ENCODE results near the gene AFF3.

AFF3 gene

GRCh38 chr2:99708231-99708630, 434.2 kb downstream of the AFF3 start:
- DNase-seq (ENCODE audit: low read depth in 3 of 3), result no peak

GRCh38 chr2:99707592-99707991, 434.8 kb downstream of the AFF3 start:
- no peak for DNase-seq (ENCODE audit: low read depth in 3 of 3)

- DNase-seq (ENCODE audit: low read depth in 3 of 3), result no peak
Observed at GRCh38 chr2:99706735-99707134, 435.7 kb downstream of the AFF3 start.

- no peak for DNase-seq (ENCODE audit: low read depth in 3 of 3)
Observed at GRCh38 chr2:99701503-99701902, 440.9 kb downstream of the AFF3 start.

GRCh38 chr2:99700482-99701398, 441.6 kb downstream of the AFF3 start:
- DNase-seq (ENCODE audit: low read depth in 3 of 3), result no peak

GRCh38 chr2:99698896-99699295, 443.5 kb downstream of the AFF3 start:
- no peak for DNase-seq (ENCODE audit: low read depth in 3 of 3)

GRCh38 chr2:99697811-99698568, 444.4 kb downstream of the AFF3 start:
- DNase-seq (ENCODE audit: low read depth in 3 of 3), result no peak

- no peak for DNase-seq (ENCODE audit: low read depth in 3 of 3)
Observed at GRCh38 chr2:99695944-99696253, 446.5 kb downstream of the AFF3 start.

GRCh38 chr2:99695130-99695943, 447.1 kb downstream of the AFF3 start:
- no peak for DNase-seq (ENCODE audit: low read depth in 3 of 3)

- DNase-seq (ENCODE audit: low read depth in 3 of 3), result no peak
Observed at GRCh38 chr2:99694331-99694730, 448.1 kb downstream of the AFF3 start.

GRCh38 chr2:99692785-99693184, 449.6 kb downstream of the AFF3 start:
- DNase-seq (ENCODE audit: low read depth in 3 of 3), result no peak

GRCh38 chr2:99691926-99692325, 450.5 kb downstream of the AFF3 start:
- no peak for DNase-seq (ENCODE audit: low read depth in 3 of 3)

GRCh38 chr2:99689145-99689742, 453.1 kb downstream of the AFF3 start:
- DNase-seq (ENCODE audit: low read depth in 3 of 3), result no peak

- no peak for DNase-seq (ENCODE audit: low read depth in 3 of 3)
Observed at GRCh38 chr2:99688699-99689098, 453.7 kb downstream of the AFF3 start.

- DNase-seq (ENCODE audit: low read depth in 3 of 3), result no peak
Observed at GRCh38 chr2:99682275-99683060, 459.9 kb downstream of the AFF3 start.

GRCh38 chr2:99680946-99681345, 461.4 kb downstream of the AFF3 start:
- no peak for DNase-seq (ENCODE audit: low read depth in 3 of 3)

GRCh38 chr2:99679518-99679917, 462.9 kb downstream of the AFF3 start:
- no peak for DNase-seq (ENCODE audit: low read depth in 3 of 3)

- no peak for DNase-seq (ENCODE audit: low read depth in 3 of 3)
Observed at GRCh38 chr2:99678625-99679024, 463.8 kb downstream of the AFF3 start.

- no peak for DNase-seq (ENCODE audit: low read depth in 3 of 3)
Observed at GRCh38 chr2:99677814-99678213, 464.6 kb downstream of the AFF3 start.

GRCh38 chr2:99675130-99675661, 467.2 kb downstream of the AFF3 start:
- DNase-seq (ENCODE audit: low read depth in 3 of 3), result no peak

- DNase-seq (ENCODE audit: low read depth in 3 of 3), result no peak
Observed at GRCh38 chr2:99674090-99674489, 468.3 kb downstream of the AFF3 start.
